ENCODE measurements around the gene PDE9A.

- TF ChIP-seq CTCF (conservative IDR thresholded peaks at IDR 0.05) (no peak), EZH2 (IDR thresholded peaks at IDR 0.05; ENCODE audit: low read depth) (no peak)
These were observed 143.1 kb downstream of the PDE9A start for GRCh38 chr21:42796327-42797062.
